A673 (cell line): ENCODE measurements around the gene BRME1. TPM values are rescaled to one million over a fixed set of nuclear protein-coding genes. Genes with fewer than 3 reads are reported as not detected.
A peak's percentile ranks its signal among the peaks of the same experiment; 100 is the strongest.

Experiments used
- BruUV-seq: library from RNA; stranded (reverse); fragments of 400-500 nt; replicated peaks from 2 replicates; lab custom pipeline; 2021; lab: Mats Ljungman, UMichigan
- CTCF ChIA-PET: fragments of 300-600 bp; sonication (Branson Sonifier 250); formaldehyde crosslinking; loops from one replicate; lab custom pipeline; 2022; ENCODE audit warnings: antibody characterized with exemption; lab: Charles Lee
- POLR2A ChIA-PET: fragments of 300-600 bp; sonication (Branson Sonifier 250); formaldehyde crosslinking; loops from one replicate; lab custom pipeline; 2022; ENCODE audit warnings: antibody characterized with exemption; ENCODE audit not compliant: low non-redundant PET; lab: Charles Lee
- DNase-seq: peaks from one replicate; pipeline ENCODE4 v3.0.0-alpha.2; 2015; ENCODE audit warnings: low spot score
- H3K27ac ChIP-seq: fragments of 200-600 bp; sonication (generic); 2 replicates; pipeline ENCODE4 v1.5.1; 2016; ENCODE audit warnings: mixed run types, low read depth, mild to moderate bottlenecking, mixed read lengths, antibody characterized with exemption, low read length; ENCODE audit not compliant: poor library complexity, severe bottlenecking
- H3K27me3 ChIP-seq: fragments of 200-600 bp; sonication (generic); replicated peaks from 2 replicates; pipeline ENCODE4 v1.6.1; 2017; ENCODE audit warnings: mixed run types, low read depth, mild to moderate bottlenecking, mixed read lengths, antibody characterized with exemption, low read length; ENCODE audit not compliant: insufficient read depth, poor library complexity
- H3K36me3 ChIP-seq: fragments of 200-600 bp; sonication (generic); 2 replicates; pipeline ENCODE4 v1.6.1; 2016; ENCODE audit warnings: mixed run types, mild to moderate bottlenecking, mixed read lengths, antibody characterized with exemption, low read length; ENCODE audit not compliant: insufficient read depth, poor library complexity, severe bottlenecking
- H3K4me1 ChIP-seq: fragments of 200-600 bp; sonication (generic); 2 replicates; pipeline ENCODE4 v1.6.1; 2017; ENCODE audit warnings: mixed run types, mild to moderate bottlenecking, mixed read lengths, antibody characterized with exemption, low read length; ENCODE audit not compliant: insufficient read depth, poor library complexity, severe bottlenecking
- H3K4me3 ChIP-seq: fragments of 200-600 bp; sonication (generic); 2 replicates; pipeline ENCODE4 v1.5.1; 2016; ENCODE audit warnings: low read depth, mixed run types, mild to moderate bottlenecking, mixed read lengths, low read length; ENCODE audit not compliant: poor library complexity, severe bottlenecking
- H3K9me3 ChIP-seq: fragments of 200-600 bp; sonication (generic); 2 replicates; pipeline ENCODE4 v1.6.1; 2016; ENCODE audit warnings: mixed run types, low read depth, mild to moderate bottlenecking, mixed read lengths, antibody characterized with exemption, low read length; ENCODE audit not compliant: poor library complexity, severe bottlenecking
- CTCF ChIP-seq: fragments of 300-800, 200-600 bp; sonication (generic); conservative IDR thresholded peaks from 2 replicates; pipeline ENCODE4 v1.5.1; 2017; ENCODE audit warnings: low read depth, mild to moderate bottlenecking, antibody characterized with exemption, low read length, moderate library complexity, mixed read lengths
- EZH2 ChIP-seq: fragments of 200-600 bp; sonication (generic); IDR thresholded peaks from 2 replicates; pipeline ENCODE4 v1.6.1; 2017; ENCODE audit warnings: borderline replicate concordance, low read depth, mild to moderate bottlenecking, mixed read lengths, antibody characterized with exemption, low read length; ENCODE audit not compliant: poor library complexity, severe bottlenecking
- intact Hi-C: fragments of 100-400 bp; cut with micrococcal nuclease; formaldehyde crosslinking; loops from one replicate; pipeline ENCODE4 v1.10.0; 2022; ENCODE audit not compliant: unreplicated experiment
- total RNA-seq: library from RNA; stranded (reverse); gene quantifications from 2 replicates; pipeline ENCODE4 v1.2.3, GENCODE V29; 2021

BRME1 gene
- total RNA-seq, 1 experiment from 2014 or later, result 4.0 TPM

GRCh38 chr19:13835791-13836723, 69.9 kb downstream of the BRME1 start:
- peak; percentile 21 for DNase-seq
- Histone ChIP-seq H3K4me1 (peaks cover 51% of the 10 kb centered on the region), H3K27ac (peak overlapping the region; percentile 79), H3K27me3 (no peaks in the 10 kb centered on the region), H3K9me3 (no peaks in the 10 kb centered on the region), H3K4me3 (no peak overlapping the region), H3K36me3 (peaks cover 20% of the 10 kb centered on the region)
- TF ChIP-seq EZH2 (no peak), CTCF (no peak)
- POLR2A ChIA-PET, result no interaction called here
- intact Hi-C loops, result no loop called here
- BruUV-seq, result no TSS peak
- CTCF ChIA-PET, result interaction anchor here (2.1 kb wide), 1 partner anchor 26 kb away, joined by 8 read pairs; no protein-coding TSS in a partner anchor

- no peaks in the 10 kb centered on the region for H3K27me3 ChIP-seq
- no peak for DNase-seq
- H3K4me3 ChIP-seq, result no peak overlapping the region
- no peak for TF ChIP-seq CTCF
- no peak for TF ChIP-seq EZH2
- H3K36me3 ChIP-seq, result peaks cover 20% of the 10 kb centered on the region
- ChIA-PET CTCF (no interaction called here), POLR2A (no interaction called here)
- H3K4me1 ChIP-seq, result peaks cover 40% of the 10 kb centered on the region
- no peak overlapping the region for H3K27ac ChIP-seq
- H3K9me3 ChIP-seq, result no peaks in the 10 kb centered on the region
- BruUV-seq, result no TSS peak
- intact Hi-C loops, result no loop called here
Measured at GRCh38 chr19:13834244-13835069, 71.5 kb downstream of the BRME1 start.
